Measurements from ENCODE around the gene NCEH1. TPM values are rescaled to one million over a fixed set of nuclear protein-coding genes. Genes with fewer than 3 reads are reported as not detected.

Gene NCEH1
- polyA plus RNA-seq, 1 of the 3 experiments (the other 2 are of a cell fraction) = 7.5 TPM

GRCh38 chr3:172607305-172608121 lies 103.4 kb downstream of the NCEH1 start (continued):
- TF ChIP-seq EZH2phosphoT487 (IDR thresholded peaks at IDR 0.05; ENCODE audit: borderline replicate concordance, low read depth) (no peak), GABPA (IDR thresholded peaks at IDR 0.05; ENCODE audit: low read depth) (no peak), SIN3A (IDR thresholded peaks at IDR 0.05; ENCODE audit: borderline replicate concordance, low read depth, low read length) (no peak), USF2 (IDR thresholded peaks at IDR 0.05; ENCODE audit: borderline replicate concordance, low read depth, low read length) (no peak)

GRCh38 chr3:172606021-172606420 lies 104.8 kb downstream of the NCEH1 start:
- peak; percentile 70 for TF ChIP-seq PBX3 (IDR thresholded peaks at IDR 0.05)
- TF ChIP-seq USF1 (IDR thresholded peaks at IDR 0.05; ENCODE audit: borderline replicate concordance, low read depth) = no peak
- peak; percentile 80 for TF ChIP-seq NFIC (IDR thresholded peaks at IDR 0.05; ENCODE audit: borderline replicate concordance)
- 0 out of 2 replicates have a peak, but pooled peaks have one; percentile 51 for TF ChIP-seq TEAD4 (IDR thresholded peaks at IDR 0.05; ENCODE audit: borderline replicate concordance, insufficient read depth)
- no peak for TF ChIP-seq NRF1 (IDR thresholded peaks at IDR 0.05; ENCODE audit: low read depth, low read length)
- no peak for TF ChIP-seq MAX (IDR thresholded peaks at IDR 0.05; ENCODE audit: low read depth)
- TF ChIP-seq RAD21 (IDR thresholded peaks at IDR 0.05; ENCODE audit: low read length) = no peak
- TF ChIP-seq FOXJ3 (CRISPR knock-in tag; IDR thresholded peaks at IDR 0.05) = no peak
- TF ChIP-seq JUND (IDR thresholded peaks at IDR 0.05) = peak; percentile 47
- peak in 1 of 2 experiments; percentile 68; a peak in 1 of 4 replicates for TF ChIP-seq EP300 (IDR thresholded peaks at IDR 0.05; ENCODE audit: borderline replicate concordance in 1 of 2, low read depth in 1 of 2, low read length in 1 of 2)
- peak; percentile 55; the same call in 1 of the 2 replicates for TF ChIP-seq FOSL2 (IDR thresholded peaks at IDR 0.05; ENCODE audit: borderline replicate concordance, low read depth)
- TF ChIP-seq USF2 (IDR thresholded peaks at IDR 0.05; ENCODE audit: borderline replicate concordance, low read depth, low read length) = no peak
- TF ChIP-seq IRF3 (IDR thresholded peaks at IDR 0.05; ENCODE audit: low read depth, low read length) = no peak
- peak; percentile 80 for TF ChIP-seq TCF12 (IDR thresholded peaks at IDR 0.05)
- TF ChIP-seq MEF2A (IDR thresholded peaks at IDR 0.05; ENCODE audit: borderline replicate concordance, low read depth) = peak; percentile 38; the same call in 1 of the 2 replicates
- TF ChIP-seq SIN3A (IDR thresholded peaks at IDR 0.05; ENCODE audit: borderline replicate concordance, low read depth, low read length) = no peak
- TF ChIP-seq TAF1 (IDR thresholded peaks at IDR 0.05; ENCODE audit: borderline replicate concordance, low read depth, low read length) = no peak
- TF ChIP-seq GABPA (IDR thresholded peaks at IDR 0.05; ENCODE audit: low read depth) = no peak
- TF ChIP-seq YY1 (IDR thresholded peaks at IDR 0.05; ENCODE audit: low read depth) = no peak
- TF ChIP-seq RXRA (IDR thresholded peaks at IDR 0.05; ENCODE audit: borderline replicate concordance, low read depth) = peak; percentile 32; the same call in 1 of the 2 replicates
- no peak for TF ChIP-seq ELF1 (IDR thresholded peaks at IDR 0.05)
- Histone ChIP-seq H3F3A (replicated peaks; ENCODE audit: insufficient read depth) (peaks cover 33% of the 10 kb centered on the region), H2AFZ (ENCODE audit: low read depth) (peak overlapping the region; percentile 2; the same call in 1 of the 2 replicates), H3K4me1 (ENCODE audit: control insufficient read depth in 1 of 2, insufficient read depth in 2 of 2, low read depth in 1 of 2, low read length in 1 of 2) (peaks cover 0 to 30% of the 10 kb centered on the region in 2 experiments; a peak in 1 of 4 replicates), H3K4me3 (ENCODE audit: low read depth in 2 of 2, low read length in 1 of 2) (no peak overlapping the region), H3K9ac (peak overlapping the region; percentile 23), H3K9me3 (no peaks in the 10 kb centered on the region), H3K4me2 (peak overlapping the region; percentile 15; the same call in 1 of the 2 replicates), H3K27ac (ENCODE audit: low read depth in 2 of 2, low read length in 1 of 2) (peak overlapping the region in 1 of 2 experiments; percentile 77; a peak in 2 of 4 replicates), H3K9me2 (no peaks in the 10 kb centered on the region), H3K79me2 (ENCODE audit: insufficient read depth) (no peaks in the 10 kb centered on the region), H3K36me3 (replicated peaks in 1 of 2; ENCODE audit: control insufficient read depth in 1 of 2, insufficient read depth in 2 of 2, low read length in 1 of 2) (no peaks in the 10 kb centered on the region), H4K20me1 (ENCODE audit: insufficient read depth) (no peaks in the 10 kb centered on the region), H3K27me3 (ENCODE audit: insufficient read depth) (no peaks in the 10 kb centered on the region)
- no peak for DNase-seq
- CTCF ChIA-PET = no interaction called here
- 43% methylated on average over 5 of the region's 5 CpGs for WGBS (ENCODE audit: low lambda C conversion rate)
- POLR2A ChIA-PET = no interaction called here
